GM12875 (cell line): Measurements from ENCODE around the gene ADA.
A peak's percentile ranks its signal among the peaks of the same experiment; 100 is the strongest.
"Not testable (repeated sequence)": the region's sequence is repeated elsewhere in the genome, so short reads cannot be mapped to it uniquely, and the experiment has no call there.

Source experiments
- H3K4me3 ChIP-seq: one replicate; pipeline ENCODE4 v1.5.1; 2011; ENCODE audit warnings: low read depth, low read length, control low read depth
- CTCF ChIP-seq: IDR thresholded peaks from 2 replicates; pipeline ENCODE4 v1.5.1; 2011; ENCODE audit warnings: low read depth, mild to moderate bottlenecking, control low read depth, inconsistent platforms, low read length, moderate library complexity, borderline replicate concordance; ENCODE audit not compliant: insufficient read depth

ADA gene

GRCh38 chr20:44656448-44656847, 4.9 kb upstream of the ADA start:
- no peak overlapping the region for H3K4me3 ChIP-seq
- TF ChIP-seq CTCF = no peak

GRCh38 chr20:44654210-44654609, 2.7 kb upstream of the ADA start:
- not testable (repeated sequence) for H3K4me3 ChIP-seq

- no peak for TF ChIP-seq CTCF
- H3K4me3 ChIP-seq = no peak overlapping the region
Observed at GRCh38 chr20:44653546-44653945, 2.0 kb upstream of the ADA start.

- H3K4me3 ChIP-seq = peak overlapping the region; percentile 61
- no peak for TF ChIP-seq CTCF
Observed at GRCh38 chr20:44651434-44651683, 140 bp downstream of the ADA start.

- H3K4me3 ChIP-seq = peak overlapping the region; percentile 61
- no peak for TF ChIP-seq CTCF
Observed at GRCh38 chr20:44650771-44651433, 597 bp downstream of the ADA start.

GRCh38 chr20:44649976-44650375, 1.5 kb downstream of the ADA start:
- peak overlapping the region; percentile 17 for H3K4me3 ChIP-seq
- TF ChIP-seq CTCF = no peak

DNA sequence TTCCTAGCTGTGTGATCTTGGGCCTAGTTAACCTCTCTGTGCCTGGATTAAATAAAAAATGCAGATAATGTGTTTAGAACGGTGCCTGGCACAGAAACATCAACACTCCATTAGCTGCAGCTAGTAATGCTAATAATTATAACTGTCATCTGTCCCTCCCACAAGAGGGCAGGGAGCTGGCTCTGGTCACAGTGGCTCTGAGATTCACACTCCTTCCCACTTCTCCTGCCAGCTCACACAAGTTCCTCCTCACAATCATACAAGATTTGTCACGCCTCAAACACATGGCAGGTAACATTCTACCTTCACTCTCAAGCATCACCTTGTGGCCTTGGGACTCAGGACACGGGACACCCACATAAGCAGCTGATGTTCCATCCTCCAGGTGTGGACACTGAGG, 2.4 kb downstream of the ADA start:
- no peak for TF ChIP-seq CTCF
- no peak overlapping the region for H3K4me3 ChIP-seq

GRCh38 chr20:44648579-44648978, 2.9 kb downstream of the ADA start:
- TF ChIP-seq CTCF = 0 out of 2 replicates have a peak, but pooled peaks have one; percentile 11
- H3K4me3 ChIP-seq = no peak overlapping the region
